HCT116 (cell line): ENCODE data around the gene OR6J1. TPM values are rescaled to one million over a fixed set of nuclear protein-coding genes. Genes with fewer than 3 reads are reported as not detected.

Experiments used
- ATAC-seq: fragments of 200-7000 bp; cut with Tn5 transposase; 2 replicates; pipeline ENCODE4 v1.9.1; 2020; ENCODE audit warnings: mild to moderate bottlenecking, moderate library complexity
- BruUV-seq: library from RNA; stranded (reverse); fragments of 400-500 nt; replicated peaks from 2 replicates; lab custom pipeline; 2021; lab: Mats Ljungman, UMichigan
- CTCF ChIA-PET: fragments of 300-600 bp; sonication (Branson Sonifier 250); formaldehyde crosslinking; loops from one replicate; lab custom pipeline; 2021; ENCODE audit warnings: antibody characterized with exemption; lab: Charles Lee
- POLR2A ChIA-PET: fragments of 300-600, 350-600 bp; sonication (Branson Sonifier 250); formaldehyde crosslinking; loops from one replicate; lab custom pipeline; 2021; ENCODE audit warnings: antibody characterized with exemption; lab: Charles Lee
- RAD21 ChIA-PET, 2 experiments: fragments of 300-600 bp; sonication (Branson Sonifier 250); formaldehyde crosslinking; loops; one replicate each; lab custom pipeline; 2023; ENCODE audit warnings: low total read pairs in 2 of 2; ENCODE audit not compliant: uncharacterized antibody in 2 of 2, unreplicated experiment in 2 of 2, low non-redundant PET in 1 of 2; lab: Charles Lee
- DNase-seq: peaks from one replicate; pipeline ENCODE4 v3.0.0-alpha.2; 2010; ENCODE audit warnings: low read depth, low spot score
- H2AFZ ChIP-seq: fragments of 200-600 bp; shearing (Covaris generic), sonication (generic); 2 replicates; pipeline ENCODE4 v1.6.1; 2017; ENCODE audit warnings: low read depth, mixed run types, mixed read lengths, antibody characterized with exemption, low read length; ENCODE audit not compliant: poor library complexity, severe bottlenecking
- H3K27ac ChIP-seq: 2 replicates; pipeline ENCODE4 v1.5.1; 2012; ENCODE audit warnings: low read depth, low read length
- H3K27me3 ChIP-seq: fragments of 200-600 bp; sonication (generic); 2 replicates; pipeline ENCODE4 v1.6.1; 2016; ENCODE audit warnings: mixed run types, low read length, mixed read lengths; ENCODE audit not compliant: insufficient read depth
- H3K36me3 ChIP-seq, 2 experiments: fragments of 200-500 bp in 1 of 2; fragments of 200-600 bp in 1 of 2; sonication (Bioruptor generic) in 1 of 2; sonication (generic) in 1 of 2; 2 replicates each; pipeline versions ENCODE4 v1.5.1 to v1.6.1; 2014 to 2016; ENCODE audit warnings: low read length in 2 of 2, inconsistent platforms in 1 of 2, mixed read lengths in 1 of 2, mixed run types in 1 of 2; ENCODE audit not compliant: insufficient read depth in 2 of 2, control insufficient read depth in 1 of 2
- H3K4me1 ChIP-seq, 2 experiments: fragments of 200-600 bp in 1 of 2; sonication (generic) in 1 of 2; 2 replicates each; pipeline versions ENCODE4 v1.5.1 to v1.6.1; 2012 to 2017; ENCODE audit warnings: low read length in 2 of 2, inconsistent platforms in 1 of 2, mild to moderate bottlenecking in 1 of 2, mixed read lengths in 1 of 2, mixed run types in 1 of 2, moderate library complexity in 1 of 2; ENCODE audit not compliant: insufficient read depth in 2 of 2, control insufficient read depth in 1 of 2
- H3K4me2 ChIP-seq: fragments of 200-600 bp; sonication (generic); 2 replicates; pipeline ENCODE4 v1.6.1; 2017; ENCODE audit warnings: mixed run types, low read length, mixed read lengths
- H3K4me3 ChIP-seq, 2 experiments: fragments of 200-600 bp in 1 of 2; sonication (generic) in 1 of 2; replicated peaks in 1 of 2; 2 replicates each; pipeline ENCODE4 v1.5.1; 2011 to 2016; ENCODE audit warnings: low read length in 2 of 2, control low read depth in 1 of 2, low read depth in 1 of 2, mild to moderate bottlenecking in 1 of 2, mixed read lengths in 1 of 2, mixed run types in 1 of 2
- H3K79me2 ChIP-seq: fragments of 200-600 bp; sonication (generic); 2 replicates; pipeline ENCODE4 v1.6.1; 2017; ENCODE audit warnings: mild to moderate bottlenecking, mixed run types, low read length, moderate library complexity, mixed read lengths; ENCODE audit not compliant: insufficient read depth
- H3K9ac ChIP-seq: fragments of 200-600 bp; sonication (generic); 2 replicates; pipeline ENCODE4 v1.6.1; 2016; ENCODE audit warnings: low read length, mixed read lengths
- H3K9me2 ChIP-seq: fragments of 200-600 bp; sonication (generic), shearing (Covaris generic); 2 replicates; pipeline ENCODE4 v1.6.1; 2017; ENCODE audit warnings: mixed run types, mild to moderate bottlenecking, moderate library complexity; ENCODE audit not compliant: insufficient read depth
- H3K9me3 ChIP-seq, 2 experiments: fragments of 200-500 bp in 1 of 2; fragments of 200-600 bp in 1 of 2; sonication (Bioruptor generic) in 1 of 2; sonication (generic) in 1 of 2; 2 replicates each; pipeline ENCODE4 v1.6.1; 2014 to 2017; ENCODE audit warnings: low read length in 2 of 2, mixed read lengths in 2 of 2, inconsistent platforms in 1 of 2, low read depth in 1 of 2, mild to moderate bottlenecking in 1 of 2, mixed run types in 1 of 2, moderate library complexity in 1 of 2; ENCODE audit not compliant: control insufficient read depth in 1 of 2, insufficient read depth in 1 of 2
- H4K20me1 ChIP-seq: fragments of 200-600 bp; sonication (generic), shearing (Covaris generic); 2 replicates; pipeline ENCODE4 v1.6.1; 2017; ENCODE audit warnings: mixed run types, mild to moderate bottlenecking, moderate library complexity; ENCODE audit not compliant: insufficient read depth
- EGR1 ChIP-seq: IDR thresholded peaks from 2 replicates; pipeline ENCODE4 v1.6.1; 2012; ENCODE audit warnings: low read depth
- ELF1 ChIP-seq: IDR thresholded peaks from 2 replicates; pipeline ENCODE4 v1.6.1; 2012; ENCODE audit warnings: low read depth, borderline replicate concordance
- FOSL1 ChIP-seq: IDR thresholded peaks from 2 replicates; pipeline ENCODE4 v1.6.1; 2012; ENCODE audit warnings: low read depth
- POLR2A ChIP-seq: IDR thresholded peaks from 2 replicates; pipeline ENCODE4 v1.7.0; 2011; ENCODE audit warnings: borderline replicate concordance; ENCODE audit not compliant: insufficient read depth, insufficient read length; ENCODE audit errors: extremely low read depth
- POLR2AphosphoS5 ChIP-seq: IDR thresholded peaks from 2 replicates; pipeline ENCODE4 v1.6.1; 2011; ENCODE audit warnings: mild to moderate bottlenecking, low read depth, low read length, moderate library complexity
- SIN3A ChIP-seq: IDR thresholded peaks from 2 replicates; pipeline ENCODE4 v1.6.1; 2012; ENCODE audit warnings: low read depth
- SP1 ChIP-seq: IDR thresholded peaks from 2 replicates; pipeline ENCODE4 v1.6.1; 2012; ENCODE audit warnings: low read depth
- ZNF274 ChIP-seq: fragments of 200-500 bp; sonication (Bioruptor generic); IDR thresholded peaks from 2 replicates; pipeline ENCODE4 v1.6.1; 2014; ENCODE audit warnings: mild to moderate bottlenecking, low read depth, low read length, inconsistent platforms
- intact Hi-C: fragments of 100-400 bp; cut with micrococcal nuclease; formaldehyde crosslinking; loops from 2 replicates; pipeline ENCODE4 v1.10.0; 2022
- total RNA-seq: library from RNA; stranded (reverse); gene quantifications from one replicate; pipeline ENCODE4 v1.2.1, GENCODE V29; 2021; ENCODE audit not compliant: unreplicated experiment
- TF ChIP-seq, protein P1 (sequence below): IDR thresholded peaks from 2 replicates; pipeline ENCODE4 v1.6.1; 2012; ENCODE audit warnings: low read depth
- TF ChIP-seq, protein P2 (sequence below), 3 experiments: fragments of 200-600 bp in 1 of 3; sonication (generic) in 1 of 3; IDR thresholded peaks in 2 of 3; conservative IDR thresholded peaks in 1 of 3; 2 replicates each; pipeline ENCODE4 v1.5.1; 2012 to 2017; ENCODE audit warnings: low read depth in 2 of 3, low read length in 2 of 3, antibody characterized with exemption in 1 of 3, borderline replicate concordance in 1 of 3, control low read depth in 1 of 3, mild to moderate bottlenecking in 1 of 3, mixed read lengths in 1 of 3, mixed run types in 1 of 3, moderate library complexity in 1 of 3; ENCODE audit not compliant: insufficient read depth in 1 of 3
- TF ChIP-seq, protein P3 (sequence below): IDR thresholded peaks from 2 replicates; pipeline ENCODE4 v1.6.1; 2012

Gene OR6J1
- total RNA-seq, 1 experiment from 2014 or later, result not detected

DNA sequence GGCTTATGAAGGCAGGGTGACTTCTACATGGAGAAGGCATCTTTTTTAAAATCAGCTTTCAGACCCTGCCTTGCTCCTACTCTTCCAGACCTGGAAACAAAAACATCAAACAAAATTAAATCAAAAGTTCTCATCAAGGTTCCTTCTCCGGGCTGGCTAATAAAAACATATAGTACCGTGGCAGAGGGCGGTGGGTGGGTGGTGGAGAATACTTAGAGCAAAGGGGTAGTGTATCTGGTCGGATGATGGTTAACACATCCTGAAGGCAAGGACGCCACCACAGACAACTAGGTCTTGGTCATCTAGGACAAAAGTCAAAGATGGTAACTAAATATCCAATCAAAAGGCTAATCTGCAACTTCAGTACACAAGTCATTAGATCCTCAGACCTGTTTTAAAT, 56.9 kb downstream of the OR6J1 start:
- Histone ChIP-seq H3K79me2 (peaks cover 66% of the 10 kb centered on the region), H3K4me2 (no peak overlapping the region), H3K4me3 (no peak overlapping the region), H3K9ac (no peak overlapping the region), H3K27ac (no peak overlapping the region), H3K27me3 (no peaks in the 10 kb centered on the region), H3K4me1 (peaks cover 10 to 22% of the 10 kb centered on the region in 2 experiments), H2AFZ (no peak overlapping the region), H4K20me1 (no peaks in the 10 kb centered on the region), H3K9me3 (no peaks in the 10 kb centered on the region), H3K36me3 (peaks cover 0 to 5% of the 10 kb centered on the region in 2 experiments; a peak in 1 of 4 replicates), H3K9me2 (no peaks in the 10 kb centered on the region)
- ATAC-seq, result no peak
- no TSS peak for BruUV-seq
- ChIA-PET RAD21 (no interaction called here), POLR2A (no interaction called here), CTCF (no interaction called here)
- DNase-seq, result no peak
- no peak for TF ChIP-seq SP1
- no peak for TF ChIP-seq FOSL1
- TF ChIP-seq ZNF274, result no peak
- no peak for TF ChIP-seq POLR2AphosphoS5
- TF ChIP-seq POLR2A, result no peak
- TF ChIP-seq, protein P1, sequence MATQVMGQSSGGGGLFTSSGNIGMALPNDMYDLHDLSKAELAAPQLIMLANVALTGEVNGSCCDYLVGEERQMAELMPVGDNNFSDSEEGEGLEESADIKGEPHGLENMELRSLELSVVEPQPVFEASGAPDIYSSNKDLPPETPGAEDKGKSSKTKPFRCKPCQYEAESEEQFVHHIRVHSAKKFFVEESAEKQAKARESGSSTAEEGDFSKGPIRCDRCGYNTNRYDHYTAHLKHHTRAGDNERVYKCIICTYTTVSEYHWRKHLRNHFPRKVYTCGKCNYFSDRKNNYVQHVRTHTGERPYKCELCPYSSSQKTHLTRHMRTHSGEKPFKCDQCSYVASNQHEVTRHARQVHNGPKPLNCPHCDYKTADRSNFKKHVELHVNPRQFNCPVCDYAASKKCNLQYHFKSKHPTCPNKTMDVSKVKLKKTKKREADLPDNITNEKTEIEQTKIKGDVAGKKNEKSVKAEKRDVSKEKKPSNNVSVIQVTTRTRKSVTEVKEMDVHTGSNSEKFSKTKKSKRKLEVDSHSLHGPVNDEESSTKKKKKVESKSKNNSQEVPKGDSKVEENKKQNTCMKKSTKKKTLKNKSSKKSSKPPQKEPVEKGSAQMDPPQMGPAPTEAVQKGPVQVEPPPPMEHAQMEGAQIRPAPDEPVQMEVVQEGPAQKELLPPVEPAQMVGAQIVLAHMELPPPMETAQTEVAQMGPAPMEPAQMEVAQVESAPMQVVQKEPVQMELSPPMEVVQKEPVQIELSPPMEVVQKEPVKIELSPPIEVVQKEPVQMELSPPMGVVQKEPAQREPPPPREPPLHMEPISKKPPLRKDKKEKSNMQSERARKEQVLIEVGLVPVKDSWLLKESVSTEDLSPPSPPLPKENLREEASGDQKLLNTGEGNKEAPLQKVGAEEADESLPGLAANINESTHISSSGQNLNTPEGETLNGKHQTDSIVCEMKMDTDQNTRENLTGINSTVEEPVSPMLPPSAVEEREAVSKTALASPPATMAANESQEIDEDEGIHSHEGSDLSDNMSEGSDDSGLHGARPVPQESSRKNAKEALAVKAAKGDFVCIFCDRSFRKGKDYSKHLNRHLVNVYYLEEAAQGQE, result no peak
- no peak for TF ChIP-seq SIN3A
- TF ChIP-seq, protein P2, sequence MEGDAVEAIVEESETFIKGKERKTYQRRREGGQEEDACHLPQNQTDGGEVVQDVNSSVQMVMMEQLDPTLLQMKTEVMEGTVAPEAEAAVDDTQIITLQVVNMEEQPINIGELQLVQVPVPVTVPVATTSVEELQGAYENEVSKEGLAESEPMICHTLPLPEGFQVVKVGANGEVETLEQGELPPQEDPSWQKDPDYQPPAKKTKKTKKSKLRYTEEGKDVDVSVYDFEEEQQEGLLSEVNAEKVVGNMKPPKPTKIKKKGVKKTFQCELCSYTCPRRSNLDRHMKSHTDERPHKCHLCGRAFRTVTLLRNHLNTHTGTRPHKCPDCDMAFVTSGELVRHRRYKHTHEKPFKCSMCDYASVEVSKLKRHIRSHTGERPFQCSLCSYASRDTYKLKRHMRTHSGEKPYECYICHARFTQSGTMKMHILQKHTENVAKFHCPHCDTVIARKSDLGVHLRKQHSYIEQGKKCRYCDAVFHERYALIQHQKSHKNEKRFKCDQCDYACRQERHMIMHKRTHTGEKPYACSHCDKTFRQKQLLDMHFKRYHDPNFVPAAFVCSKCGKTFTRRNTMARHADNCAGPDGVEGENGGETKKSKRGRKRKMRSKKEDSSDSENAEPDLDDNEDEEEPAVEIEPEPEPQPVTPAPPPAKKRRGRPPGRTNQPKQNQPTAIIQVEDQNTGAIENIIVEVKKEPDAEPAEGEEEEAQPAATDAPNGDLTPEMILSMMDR (IDR thresholded peaks at IDR 0.05 in 2 of 3, conservative IDR thresholded peaks at IDR 0.05 in 1 of 3; ENCODE audit: borderline replicate concordance in 1 of 3, insufficient read depth in 1 of 3, low read depth in 2 of 3, low read length in 2 of 3), result no peak
- TF ChIP-seq EGR1, result no peak
- TF ChIP-seq, protein P3, sequence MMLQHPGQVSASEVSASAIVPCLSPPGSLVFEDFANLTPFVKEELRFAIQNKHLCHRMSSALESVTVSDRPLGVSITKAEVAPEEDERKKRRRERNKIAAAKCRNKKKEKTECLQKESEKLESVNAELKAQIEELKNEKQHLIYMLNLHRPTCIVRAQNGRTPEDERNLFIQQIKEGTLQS, result no peak
- TF ChIP-seq ELF1, result no peak
- intact Hi-C loops, result no loop called here
